ENCODE measurements around the gene GLI3. TPM values are rescaled to one million over a fixed set of nuclear protein-coding genes. Genes with fewer than 3 reads are reported as not detected.

The GLI3 gene
- total RNA-seq, 2 experiments from 2014 or later = 0.28 to 0.36 TPM

DNA sequence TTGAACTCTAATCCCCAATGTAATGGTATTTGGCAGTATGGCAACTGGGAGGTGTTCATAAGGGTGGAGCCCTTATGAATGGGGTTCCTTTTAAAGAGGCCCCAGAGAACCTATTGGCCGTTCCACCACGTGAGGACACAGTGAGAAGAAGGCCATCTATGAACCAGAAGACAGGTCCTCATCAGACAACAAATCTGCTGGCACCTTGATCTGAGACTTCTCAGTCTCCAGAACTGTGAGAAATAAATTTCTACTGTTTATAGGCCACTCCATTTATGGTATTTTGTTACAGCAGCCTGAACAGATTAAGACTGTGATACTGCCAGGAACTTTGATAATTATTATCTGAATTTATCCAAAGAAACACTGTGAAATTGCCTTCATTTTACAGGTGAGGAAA lies 132.3 kb downstream of the GLI3 start:
- ChIA-PET POLR2A (no interaction called here), CTCF (no interaction called here)
- H3K36me3 ChIP-seq (ENCODE audit: insufficient read depth, low read length) = no peaks in the 10 kb centered on the region
- no peak overlapping the region for H3K4me3 ChIP-seq (ENCODE audit: low read length)
- no peaks in the 10 kb centered on the region for H3K4me1 Mint-ChIP-seq (ENCODE audit: low read depth)
- no peak overlapping the region for H3K27ac ChIP-seq (ENCODE audit: low read depth in 1 of 2, low read length in 2 of 2)
- H3K27me3 ChIP-seq (ENCODE audit: control insufficient read depth in 1 of 2, insufficient read depth in 2 of 2, low read length in 2 of 2) = peaks cover 0 to 2% of the 10 kb centered on the region in 2 experiments
- DNase-seq (no peak), ATAC-seq (ENCODE audit: poor library complexity) (no peak)
- no peaks in the 10 kb centered on the region for H3K9me3 Mint-ChIP-seq
- H3K36me3 Mint-ChIP-seq (ENCODE audit: low read depth) = no peaks in the 10 kb centered on the region
- H3K27me3 Mint-ChIP-seq = peaks cover 10% of the 10 kb centered on the region
- TF ChIP-seq, protein P1, sequence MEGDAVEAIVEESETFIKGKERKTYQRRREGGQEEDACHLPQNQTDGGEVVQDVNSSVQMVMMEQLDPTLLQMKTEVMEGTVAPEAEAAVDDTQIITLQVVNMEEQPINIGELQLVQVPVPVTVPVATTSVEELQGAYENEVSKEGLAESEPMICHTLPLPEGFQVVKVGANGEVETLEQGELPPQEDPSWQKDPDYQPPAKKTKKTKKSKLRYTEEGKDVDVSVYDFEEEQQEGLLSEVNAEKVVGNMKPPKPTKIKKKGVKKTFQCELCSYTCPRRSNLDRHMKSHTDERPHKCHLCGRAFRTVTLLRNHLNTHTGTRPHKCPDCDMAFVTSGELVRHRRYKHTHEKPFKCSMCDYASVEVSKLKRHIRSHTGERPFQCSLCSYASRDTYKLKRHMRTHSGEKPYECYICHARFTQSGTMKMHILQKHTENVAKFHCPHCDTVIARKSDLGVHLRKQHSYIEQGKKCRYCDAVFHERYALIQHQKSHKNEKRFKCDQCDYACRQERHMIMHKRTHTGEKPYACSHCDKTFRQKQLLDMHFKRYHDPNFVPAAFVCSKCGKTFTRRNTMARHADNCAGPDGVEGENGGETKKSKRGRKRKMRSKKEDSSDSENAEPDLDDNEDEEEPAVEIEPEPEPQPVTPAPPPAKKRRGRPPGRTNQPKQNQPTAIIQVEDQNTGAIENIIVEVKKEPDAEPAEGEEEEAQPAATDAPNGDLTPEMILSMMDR (IDR thresholded peaks at IDR 0.05) = no peak
- H3K4me1 ChIP-seq (ENCODE audit: insufficient read depth, low read length) = no peaks in the 10 kb centered on the region
- no peak overlapping the region for H3K27ac Mint-ChIP-seq
- intact Hi-C loops (cut with DNase I, micrococcal nuclease) = no loop called here
- H3K4me3 Mint-ChIP-seq = no peak overlapping the region
- no peaks in the 10 kb centered on the region for H3K9me3 ChIP-seq (ENCODE audit: control insufficient read depth in 1 of 2, insufficient read depth in 1 of 2, low read length in 2 of 2)

DNA sequence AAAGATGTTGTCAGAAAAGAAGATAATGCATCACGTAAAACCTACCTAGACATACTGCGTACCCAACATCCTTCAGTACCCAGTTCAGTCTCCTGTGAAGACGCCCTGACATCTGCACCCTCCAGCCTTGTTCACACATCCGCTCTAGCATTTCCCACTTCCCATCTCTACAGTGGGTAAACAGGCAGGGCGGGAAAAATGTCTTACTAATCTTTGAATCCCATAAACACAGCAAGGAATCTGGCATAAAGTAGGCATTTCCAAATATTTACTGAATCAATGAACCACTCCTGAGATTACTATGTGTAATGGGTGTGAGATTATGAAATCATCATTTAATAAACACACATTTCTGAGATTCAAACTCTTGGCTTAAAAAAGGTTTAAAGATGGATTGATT lies 132.8 kb downstream of the GLI3 start:
- H3K4me3 ChIP-seq (ENCODE audit: low read length) = no peak overlapping the region
- H3K4me3 Mint-ChIP-seq = no peak overlapping the region
- peaks cover 6% of the 10 kb centered on the region for H3K27me3 Mint-ChIP-seq
- intact Hi-C loops (cut with DNase I, micrococcal nuclease) = no loop called here
- ChIA-PET CTCF (no interaction called here), POLR2A (no interaction called here)
- H3K4me1 ChIP-seq (ENCODE audit: insufficient read depth, low read length) = no peaks in the 10 kb centered on the region
- no peaks in the 10 kb centered on the region for H3K9me3 ChIP-seq (ENCODE audit: control insufficient read depth in 1 of 2, insufficient read depth in 1 of 2, low read length in 2 of 2)
- no peaks in the 10 kb centered on the region for H3K9me3 Mint-ChIP-seq
- TF ChIP-seq, protein P1 (IDR thresholded peaks at IDR 0.05) = no peak
- H3K27ac Mint-ChIP-seq = no peak overlapping the region
- no peaks in the 10 kb centered on the region for H3K36me3 Mint-ChIP-seq (ENCODE audit: low read depth)
- H3K36me3 ChIP-seq (ENCODE audit: insufficient read depth, low read length) = no peaks in the 10 kb centered on the region
- H3K4me1 Mint-ChIP-seq (ENCODE audit: low read depth) = no peaks in the 10 kb centered on the region
- ATAC-seq (ENCODE audit: poor library complexity) = no peak
- peaks cover 0 to 2% of the 10 kb centered on the region in 2 experiments for H3K27me3 ChIP-seq (ENCODE audit: control insufficient read depth in 1 of 2, insufficient read depth in 2 of 2, low read length in 2 of 2)
- no peak overlapping the region for H3K27ac ChIP-seq (ENCODE audit: low read depth in 1 of 2, low read length in 2 of 2)
- no peak for DNase-seq

DNA sequence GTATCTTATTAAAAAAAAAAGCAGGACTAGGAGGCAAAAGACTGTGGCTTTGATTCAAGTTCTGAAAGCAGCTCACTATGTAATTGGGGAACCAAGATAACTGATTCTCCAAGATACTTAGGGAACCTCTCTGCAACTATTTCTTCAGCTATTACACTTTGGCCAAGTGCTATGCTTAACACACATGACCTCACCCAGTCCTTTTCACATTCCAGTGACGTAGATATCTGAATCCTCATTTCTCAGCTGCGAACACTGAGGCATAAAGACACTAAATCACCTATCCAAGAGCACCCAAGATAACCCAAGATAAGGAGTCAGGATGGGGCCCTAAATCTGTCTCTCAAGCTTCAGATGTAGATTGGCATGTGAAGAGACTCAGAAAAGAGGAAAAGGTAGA lies 133.6 kb downstream of the GLI3 start:
- POLR2A ChIA-PET = no interaction called here
- TF ChIP-seq, protein P1 (IDR thresholded peaks at IDR 0.05) = no peak
- H3K27ac ChIP-seq (ENCODE audit: low read depth in 1 of 2, low read length in 2 of 2) = no peak overlapping the region

More for the DNA sequence above, 133.6 kb downstream of the GLI3 start:
- no peak overlapping the region for H3K27ac Mint-ChIP-seq
- no peak for ATAC-seq (ENCODE audit: poor library complexity)
- no peaks in the 10 kb centered on the region for H3K9me3 ChIP-seq (ENCODE audit: control insufficient read depth in 1 of 2, insufficient read depth in 1 of 2, low read length in 2 of 2)
- H3K4me3 ChIP-seq (ENCODE audit: low read length) = no peak overlapping the region
- H3K27me3 ChIP-seq (ENCODE audit: control insufficient read depth in 1 of 2, insufficient read depth in 2 of 2, low read length in 2 of 2) = peaks cover 0 to 2% of the 10 kb centered on the region in 2 experiments
- H3K4me1 ChIP-seq (ENCODE audit: insufficient read depth, low read length) = no peaks in the 10 kb centered on the region
- no peaks in the 10 kb centered on the region for H3K36me3 ChIP-seq (ENCODE audit: insufficient read depth, low read length)
- H3K36me3 Mint-ChIP-seq (ENCODE audit: low read depth) = no peaks in the 10 kb centered on the region
- H3K9me3 Mint-ChIP-seq = no peaks in the 10 kb centered on the region
- CTCF ChIA-PET = no interaction called here
- H3K27me3 Mint-ChIP-seq = peaks cover 4% of the 10 kb centered on the region
- H3K4me1 Mint-ChIP-seq (ENCODE audit: low read depth) = no peaks in the 10 kb centered on the region
- no peak overlapping the region for H3K4me3 Mint-ChIP-seq
- intact Hi-C loops (cut with DNase I, micrococcal nuclease) = no loop called here
- no peak for DNase-seq
